ENCODE results near the gene VANGL2.

VANGL2 gene

DNA sequence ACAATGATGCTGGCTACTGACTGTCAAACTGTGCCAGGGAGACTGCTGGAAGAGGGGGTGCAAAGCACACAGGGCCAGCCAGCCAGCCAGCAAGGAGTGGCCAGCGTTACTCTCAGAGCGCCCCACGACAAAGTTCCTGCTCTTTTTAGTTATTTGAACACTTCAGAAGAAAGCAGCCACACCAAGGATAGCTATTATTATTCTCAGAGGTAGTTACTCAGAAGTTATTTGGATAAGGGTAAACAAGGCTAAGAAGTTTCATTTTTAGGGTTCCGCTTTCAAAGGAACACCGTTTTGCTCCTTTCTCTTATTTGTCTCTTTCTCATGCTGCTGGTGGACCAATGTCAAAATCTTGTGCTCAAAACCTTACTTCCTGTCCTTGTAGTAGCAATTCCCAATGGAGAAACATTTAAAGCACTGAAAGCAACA lies 59.9 kb downstream of the VANGL2 start:
- DNase-seq (ENCODE audit: low spot score) = no peak

GRCh38 chr1:160460683-160461287 lies 60.4 kb downstream of the VANGL2 start:
- DNase-seq (ENCODE audit: low spot score) = no peak

- no peak for DNase-seq (ENCODE audit: low spot score)
These were observed 64.8 kb downstream of the VANGL2 start for GRCh38 chr1:160465123-160465522.

GRCh38 chr1:160466961-160467360 lies 66.6 kb downstream of the VANGL2 start:
- no peak for DNase-seq (ENCODE audit: low spot score)

DNA sequence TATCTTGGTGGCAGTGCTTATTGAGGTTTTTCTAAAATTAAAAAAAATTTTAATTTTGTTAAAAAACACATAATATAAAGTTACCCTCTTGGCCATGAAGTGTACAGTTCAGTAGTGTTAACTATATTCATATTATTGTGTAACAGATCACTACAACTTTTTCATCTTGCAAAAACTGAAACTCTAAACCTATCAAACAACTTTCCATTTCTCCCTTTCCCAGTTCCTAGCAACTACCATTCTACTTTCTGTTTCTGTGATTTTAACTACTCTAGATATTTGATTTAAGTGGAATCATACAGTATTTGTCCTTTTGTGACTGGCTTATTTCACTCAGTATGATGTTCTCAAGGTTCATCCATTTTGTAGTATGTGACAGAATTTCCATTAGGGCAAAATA lies 67.2 kb downstream of the VANGL2 start:
- DNase-seq (ENCODE audit: low spot score) = no peak

GRCh38 chr1:160471253-160471652 lies 70.9 kb downstream of the VANGL2 start:
- no peak for DNase-seq (ENCODE audit: low spot score)

GRCh38 chr1:160472112-160472511 lies 71.7 kb downstream of the VANGL2 start:
- no peak for DNase-seq (ENCODE audit: low spot score)

DNA sequence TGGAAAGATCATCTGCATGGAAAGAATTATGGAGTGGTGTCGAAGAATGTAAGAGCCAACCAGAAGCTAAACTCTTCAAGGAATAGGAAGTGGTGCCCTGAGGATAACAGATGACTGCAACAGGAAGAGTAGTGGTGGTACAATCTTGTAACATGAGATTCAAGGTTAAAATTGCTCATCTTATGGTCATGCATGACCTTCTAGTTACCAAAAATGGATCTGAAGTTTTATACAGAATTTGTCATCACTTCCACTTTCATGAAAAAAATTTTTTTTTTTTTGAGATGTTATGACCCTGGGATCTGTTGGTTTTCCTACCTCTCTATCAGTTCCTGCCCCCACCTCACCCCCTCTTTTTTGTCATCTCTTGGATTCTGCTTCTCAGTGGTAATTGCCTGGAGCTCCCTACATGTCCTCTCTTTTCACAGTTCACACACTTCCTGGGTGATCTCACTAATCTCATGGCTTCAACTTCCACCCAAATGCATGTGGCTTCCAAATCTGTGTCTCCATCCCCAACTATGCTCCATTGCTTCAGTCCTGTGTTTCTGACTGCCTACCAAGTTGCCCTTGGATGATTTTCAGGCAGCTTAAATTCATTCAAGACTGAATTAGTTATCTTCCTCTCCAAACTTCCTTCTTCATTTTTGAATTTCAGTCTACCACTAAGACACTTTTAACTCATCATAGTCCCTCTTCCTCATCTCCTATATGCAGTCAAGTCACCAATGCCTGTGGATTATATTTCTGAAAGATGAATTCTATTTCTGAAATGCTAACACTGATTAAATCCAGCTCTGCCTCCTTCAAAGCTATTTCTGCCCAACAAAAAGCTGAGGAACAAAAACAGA lies 74.3 kb downstream of the VANGL2 start:
- DNase-seq (ENCODE audit: low spot score) = no peak

All from LoVo (cell line).